H1 (cell line): Measurements from ENCODE around the gene POLG. TPM values are rescaled to one million over a fixed set of nuclear protein-coding genes. Genes with fewer than 3 reads are reported as not detected.

Experiments
- CTCF ChIA-PET: fragments of 300-600 bp; sonication (Branson Sonifier 250); formaldehyde crosslinking; loops from one replicate; lab custom pipeline; 2021; ENCODE audit not compliant: partially characterized antibody; lab: Charles Lee
- POLR2A ChIA-PET: fragments of 300-600 bp; sonication (Branson Sonifier 250); formaldehyde crosslinking; loops from one replicate; lab custom pipeline; 2021; ENCODE audit warnings: inconsistent platforms; ENCODE audit not compliant: partially characterized antibody; lab: Charles Lee
- DNase-seq, 2 experiments: peaks; one replicate each; pipeline versions ENCODE4 v3.0.0 to v3.0.0-alpha.2; 2010 to 2022; ENCODE audit warnings: low spot score in 2 of 2, low read depth in 1 of 2, mixed read lengths in 1 of 2
- FAIRE-seq: peaks from 2 replicates; lab custom pipeline; 2011; peaks lifted over from hg19 to GRCh38; lab: Jason Lieb, UNC
- H2AFZ ChIP-seq: 2 replicates; pipeline ENCODE4 v1.8.1; 2012; ENCODE audit warnings: low read length, inconsistent platforms
- H2AK5ac ChIP-seq: 2 replicates; pipeline ENCODE4 v1.6.1; 2013; ENCODE audit warnings: low read depth, low read length
- H2BK120ac ChIP-seq: replicated peaks from 2 replicates; pipeline ENCODE3; 2013; ENCODE audit warnings: low read depth, low read length, inconsistent platforms
- H2BK12ac ChIP-seq: 2 replicates; pipeline ENCODE4 v1.6.1; 2013; ENCODE audit warnings: low read depth, low read length
- H2BK15ac ChIP-seq: 2 replicates; pipeline ENCODE4 v1.6.1; 2013; ENCODE audit warnings: low read length
- H2BK20ac ChIP-seq: 2 replicates; pipeline ENCODE4 v1.6.1; 2013; ENCODE audit warnings: low read length
- H2BK5ac ChIP-seq: 2 replicates; pipeline ENCODE4 v1.6.1; 2013; ENCODE audit warnings: low read depth, low read length
- H3K14ac ChIP-seq: 2 replicates; pipeline ENCODE4 v1.6.1; 2013; ENCODE audit warnings: inconsistent platforms; ENCODE audit not compliant: insufficient read length
- H3K18ac ChIP-seq: 2 replicates; pipeline ENCODE4 v1.6.1; 2013; ENCODE audit warnings: low read length; ENCODE audit errors: extremely low read depth
- H3K23ac ChIP-seq: 2 replicates; pipeline ENCODE4 v1.6.1; 2013; ENCODE audit warnings: inconsistent platforms; ENCODE audit not compliant: insufficient read length
- H3K23me2 ChIP-seq: 2 replicates; pipeline ENCODE4 v1.6.1; 2013; ENCODE audit warnings: low read depth, low read length
- H3K27ac ChIP-seq: 2 replicates; pipeline ENCODE4 v1.6.1; 2011; ENCODE audit warnings: low read depth, low read length, inconsistent platforms
- H3K27me3 ChIP-seq, 4 experiments: replicated peaks in 1 of 4; 1 replicate in 1 of 4; 2 replicates in 3 of 4; pipeline versions ENCODE4 v1.6.1 to v1.8.1; 2011 to 2013; ENCODE audit warnings: low read length in 3 of 4, mild to moderate bottlenecking in 3 of 4, inconsistent platforms in 2 of 4, mixed read lengths in 2 of 4, moderate library complexity in 1 of 4; ENCODE audit not compliant: control insufficient read depth in 3 of 4, insufficient read depth in 3 of 4; ENCODE audit errors: extremely low read depth in 1 of 4
- H3K36me3 ChIP-seq, 4 experiments: 2 replicates each; pipeline versions ENCODE4 v1.6.1 to v1.8.1; 2011 to 2013; ENCODE audit warnings: mild to moderate bottlenecking in 4 of 4, low read length in 3 of 4, moderate library complexity in 2 of 4, control low read depth in 1 of 4, inconsistent platforms in 1 of 4; ENCODE audit not compliant: insufficient read depth in 4 of 4, control insufficient read depth in 2 of 4
- H3K4ac ChIP-seq: replicated peaks from 2 replicates; pipeline ENCODE3; 2013; ENCODE audit warnings: low read length, low read depth, mixed read lengths, inconsistent platforms; ENCODE audit not compliant: insufficient read length
- H3K4me1 ChIP-seq, 4 experiments: replicated peaks in 1 of 4; 1 replicate in 1 of 4; 2 replicates in 3 of 4; pipeline versions ENCODE4 v1.6.1 to v1.8.1; 2011 to 2013; ENCODE audit warnings: low read length in 3 of 4, inconsistent platforms in 2 of 4, mixed read lengths in 1 of 4; ENCODE audit not compliant: insufficient read depth in 4 of 4, control insufficient read depth in 3 of 4
- H3K4me2 ChIP-seq, 2 experiments: 2 replicates each; pipeline versions ENCODE4 v1.6.1 to v1.8.1; 2011 to 2013; ENCODE audit warnings: low read depth in 2 of 2, low read length in 2 of 2, control low read depth in 1 of 2, inconsistent platforms in 1 of 2, mild to moderate bottlenecking in 1 of 2; ENCODE audit not compliant: insufficient read depth in 1 of 2
- H3K4me3 ChIP-seq, 4 experiments: fragments of 200-600, 300-600 bp in 1 of 4; sonication (generic), shearing (Covaris generic), sonication (Bioruptor Twin) in 1 of 4; 2 replicates each; pipeline versions ENCODE4 v1.5.1 to v1.8.1; 2011 to 2016; ENCODE audit warnings: low read length in 4 of 4, low read depth in 3 of 4, control low read depth in 2 of 4, inconsistent platforms in 2 of 4, mild to moderate bottlenecking in 2 of 4, mixed read lengths in 1 of 4, moderate library complexity in 1 of 4; ENCODE audit not compliant: insufficient read depth in 2 of 4; ENCODE audit errors: extremely low read depth in 1 of 4
- H3K56ac ChIP-seq: replicated peaks from 2 replicates; pipeline ENCODE3; 2013; ENCODE audit warnings: low read depth, mild to moderate bottlenecking, mixed read lengths, low read length, inconsistent platforms; ENCODE audit not compliant: insufficient read length
- H3K79me1 ChIP-seq: 2 replicates; pipeline ENCODE4 v1.6.1; 2013; ENCODE audit warnings: low read depth, low read length, control low read depth
- H3K79me2 ChIP-seq, 2 experiments: 2 replicates each; pipeline versions ENCODE4 v1.6.1 to v1.8.1; 2012 to 2013; ENCODE audit warnings: low read length in 2 of 2, mild to moderate bottlenecking in 2 of 2, inconsistent platforms in 1 of 2; ENCODE audit not compliant: insufficient read depth in 2 of 2, control insufficient read depth in 1 of 2
- H3K9ac ChIP-seq, 4 experiments: replicated peaks in 1 of 4; 1 replicate in 1 of 4; 2 replicates in 3 of 4; pipeline versions ENCODE4 v1.6.1 to v1.8.1; 2011 to 2013; ENCODE audit warnings: low read depth in 3 of 4, low read length in 3 of 4, control low read depth in 2 of 4, mild to moderate bottlenecking in 2 of 4, moderate library complexity in 2 of 4, inconsistent platforms in 1 of 4; ENCODE audit errors: extremely low read depth in 1 of 4
- H3K9me3 ChIP-seq, 2 experiments: 2 replicates each; pipeline versions ENCODE4 v1.6.1 to v1.8.1; 2012 to 2013; ENCODE audit warnings: mild to moderate bottlenecking in 2 of 2, moderate library complexity in 2 of 2, control low read depth in 1 of 2, inconsistent platforms in 1 of 2, low read depth in 1 of 2, low read length in 1 of 2, mixed read lengths in 1 of 2; ENCODE audit not compliant: insufficient read depth in 2 of 2
- H4K20me1 ChIP-seq, 2 experiments: replicated peaks in 1 of 2; 2 replicates each; pipeline versions ENCODE3 to v1.8.1; 2011 to 2013; ENCODE audit warnings: inconsistent platforms in 2 of 2, low read length in 2 of 2, mild to moderate bottlenecking in 1 of 2; ENCODE audit not compliant: insufficient read depth in 2 of 2, control insufficient read depth in 1 of 2
- H4K5ac ChIP-seq: 2 replicates; pipeline ENCODE4 v1.6.1; 2013; ENCODE audit warnings: low read length, low read depth, mixed read lengths, inconsistent platforms; ENCODE audit not compliant: insufficient read length
- H4K8ac ChIP-seq: 2 replicates; pipeline ENCODE4 v1.8.0; 2013; ENCODE audit warnings: mild to moderate bottlenecking, moderate library complexity, low read length, inconsistent platforms; ENCODE audit not compliant: insufficient read depth; ENCODE audit errors: extremely low read depth
- H4K91ac ChIP-seq: replicated peaks from 2 replicates; pipeline ENCODE3; 2013; ENCODE audit warnings: low read length, mixed read lengths, inconsistent platforms; ENCODE audit not compliant: insufficient read length
- BCL11A ChIP-seq, 2 experiments: IDR thresholded peaks; one replicate each; pipeline ENCODE4 v1.6.1; 2011; ENCODE audit warnings: low read depth in 2 of 2, low read length in 2 of 2, mild to moderate bottlenecking in 2 of 2
- CBX5 ChIP-seq: fragments of 300-800, 300-1000 bp; sonication (generic); IDR thresholded peaks from 2 replicates; pipeline ENCODE4 v1.7.1; 2016; ENCODE audit warnings: antibody characterized with exemption, low read length, low read depth
- CHD2 ChIP-seq: IDR thresholded peaks from 2 replicates; pipeline ENCODE4 v1.6.1; 2012; ENCODE audit warnings: low read length, improper control_type of control experiment
- MAFK ChIP-seq: IDR thresholded peaks from 2 replicates; pipeline ENCODE4 v1.6.1; 2012; ENCODE audit warnings: low read depth, mild to moderate bottlenecking, improper control_type of control experiment, low read length
- PHF8 ChIP-seq: fragments of 200-600 bp; sonication (generic); conservative IDR thresholded peaks from 2 replicates; pipeline ENCODE4 v1.7.1; 2012; ENCODE audit warnings: low read depth, mild to moderate bottlenecking, inconsistent platforms, low read length, moderate library complexity
- SP4 ChIP-seq: IDR thresholded peaks from 2 replicates; pipeline ENCODE4 v1.6.1; 2012; ENCODE audit warnings: low read length, inconsistent platforms
- WGBS, 2 experiments: shearing (Covaris generic) in 1 of 2; methylation state at CpG; one replicate each; pipeline versions ENCODE4 v1.1.6 to v1.1.7; 2013 to 2015; ENCODE audit warnings: low lambda C conversion rate in 2 of 2, mixed read lengths in 2 of 2, inconsistent platforms in 1 of 2, low coverage in 1 of 2, missing lambda C conversion rate in 1 of 2; ENCODE audit not compliant: insufficient replicate concordance in 2 of 2, insufficient coverage in 1 of 2, insufficient read length in 1 of 2; ENCODE audit errors: extremely low coverage in 1 of 2, missing lambda C conversion rate in 1 of 2; 5-methylcytosine and 5-hydroxymethylcytosine counted together
- polyA plus RNA-seq, 7 experiments: library from polyadenylated mRNA; depleted of rRNA in 3 of 7; stranded (reverse) in 5 of 7; unstranded in 2 of 7; fragments of >200 nt in 5 of 7; fragments of 200-250 nt in 2 of 7; gene quantifications; 1 replicate in 5 of 7; 2 replicates in 1 of 7; 4 replicates in 1 of 7; pipeline versions ENCODE4 v1.2.1 to v1.2.3, GENCODE V29; 2011 to 2013; ENCODE audit warnings: missing spikeins in 2 of 7, mixed read lengths in 2 of 7
- total RNA-seq: library from RNA; stranded (reverse); fragmentation: NEBNext Ultra II Directional; extraction: Animal tissue kit (Norgen Biotek cat#: 25700); gene quantifications from 2 replicates; pipeline ENCODE4 v1.2.1, GENCODE V29; 2021

Gene POLG
- total and polyA plus RNA-seq, 2 of the 8 experiments (the other 6 are each of a cell fraction or from before 2014, with no cell fraction given), result 14.8 to 52.3 TPM

DNA sequence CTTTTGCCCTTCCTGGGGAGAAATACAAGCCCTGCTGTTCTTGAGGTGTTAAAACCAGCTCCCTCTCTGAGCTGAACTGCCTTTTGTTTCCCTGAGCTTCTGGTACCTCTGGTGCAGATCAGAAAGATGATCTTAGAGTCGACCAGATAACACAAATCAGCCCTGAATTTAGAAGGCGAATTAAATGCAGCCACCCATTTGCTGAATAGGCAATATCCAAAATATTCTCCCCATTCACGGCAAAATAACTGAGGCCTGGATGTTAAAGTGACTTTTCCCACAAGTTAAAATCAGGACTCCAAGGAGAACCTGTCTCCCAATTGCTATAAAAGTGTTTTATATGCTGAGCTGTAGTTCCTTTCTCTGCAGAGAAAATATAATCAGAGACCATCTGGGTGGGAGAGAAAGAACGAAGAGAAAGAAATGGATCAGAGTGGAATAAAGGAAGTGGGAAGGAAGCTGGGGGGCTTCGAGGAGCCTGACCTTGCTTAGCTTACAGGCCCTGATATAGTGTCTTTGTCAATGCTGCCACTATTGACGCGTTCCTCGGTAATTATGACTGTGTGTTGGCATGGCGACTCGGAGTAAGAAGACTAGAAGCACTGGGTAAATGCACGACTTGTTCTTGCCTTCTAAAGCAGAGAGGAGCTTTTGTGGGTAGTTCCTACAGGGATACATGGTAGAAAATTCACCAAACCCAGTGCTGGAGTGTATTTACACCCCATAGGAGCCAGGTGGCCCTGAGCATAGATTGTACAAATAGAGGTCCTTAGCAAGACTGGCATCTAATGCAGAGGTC lies 47.5 kb upstream of the POLG start:
- Histone ChIP-seq H2BK120ac (no peak overlapping the region), H3K4me1 (peaks cover 16 to 45% (median 33%) of the 10 kb centered on the region in 4 experiments), H2BK12ac (no peak overlapping the region), H2BK5ac (no peak overlapping the region), H2AK5ac (no peak overlapping the region), H3K18ac (no peak overlapping the region), H3K27ac (no peak overlapping the region), H2BK20ac (no peak overlapping the region), H3K56ac (no peak overlapping the region), H3K79me2 (no peaks in the 10 kb centered on the region), H4K5ac (no peak overlapping the region), H3K4me3 (no peak overlapping the region), H3K79me1 (no peaks in the 10 kb centered on the region), H3K9me3 (no peaks in the 10 kb centered on the region), H4K20me1 (no peaks in the 10 kb centered on the region), H3K14ac (no peak overlapping the region), H2BK15ac (no peak overlapping the region), H2AFZ (no peak overlapping the region), H3K23me2 (peaks cover 9% of the 10 kb centered on the region; the same call in 1 of the 2 replicates), H4K8ac (no peak overlapping the region), H3K23ac (no peak overlapping the region), H3K36me3 (peaks cover 0 to 8% (median 0%) of the 10 kb centered on the region in 4 experiments; a peak in 1 of 8 replicates), H3K27me3 (peaks cover 58 to 93% (median 72%) of the 10 kb centered on the region in 4 experiments), H3K4me2 (no peak overlapping the region), H3K9ac (no peak overlapping the region), H4K91ac (no peak overlapping the region), H3K4ac (no peak overlapping the region)
- WGBS, 2 experiments, result 77% methylated on average over 11 of the region's 11 CpGs; no CpG with 5 or more reads in 1 of the 2 experiments
- FAIRE-seq, result no peak
- ChIA-PET CTCF (interaction anchor here (1.2 to 15.5 kb wide), 2 partner anchors 35 to 71 kb away, joined by 3 to 145 read pairs; no protein-coding TSS in a partner anchor), POLR2A (interaction anchor here (1.0 to 1.7 kb wide), 4 partner anchors 9 to 14 kb away, joined by 4 to 7 read pairs (median 6); no protein-coding TSS in a partner anchor)
- no peak for DNase-seq
- TF ChIP-seq SP4, result no peak
- no peak for TF ChIP-seq BCL11A (IDR thresholded peaks at IDR 0.05; ENCODE audit: low read depth in 2 of 2, low read length in 2 of 2)
- no peak for TF ChIP-seq MAFK
- TF ChIP-seq PHF8, result no peak
- TF ChIP-seq CHD2, result no peak
- TF ChIP-seq CBX5, result no peak
